ENCODE results near the gene ALAS1. TPM values are rescaled to one million over a fixed set of nuclear protein-coding genes. Genes with fewer than 3 reads are reported as not detected.

The ALAS1 gene
- total and polyA plus RNA-seq, 9 of the 15 experiments (the other 6 are each of a cell fraction or from before 2014, with no cell fraction given) = 21.4 to 49.5 (median 34.4) TPM

DNA sequence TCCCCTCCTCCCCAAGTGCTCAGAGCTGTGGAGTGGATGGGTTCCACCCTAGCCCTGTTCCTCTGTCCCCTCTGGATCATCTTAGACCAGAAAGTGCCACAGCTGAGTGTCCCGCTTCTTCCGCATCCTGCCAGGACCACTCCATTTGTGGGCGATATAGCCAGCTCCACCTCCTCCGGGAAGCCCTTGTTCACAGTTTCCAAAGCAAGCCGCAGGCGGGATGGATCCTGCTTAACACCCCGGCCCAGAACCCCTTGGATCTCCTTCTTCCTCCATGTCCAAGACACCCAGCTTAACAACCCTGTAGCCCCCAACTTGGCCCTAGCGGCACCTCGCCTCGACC, 490 bp upstream of the ALAS1 start:
- in situ Hi-C loops (cut with MboI) = no loop called here
- no peak for FAIRE-seq
- no peak for TF ChIP-seq SPI1 (IDR thresholded peaks at IDR 0.05; ENCODE audit: borderline replicate concordance, low read depth, low read length)
- TF ChIP-seq, protein P1, sequence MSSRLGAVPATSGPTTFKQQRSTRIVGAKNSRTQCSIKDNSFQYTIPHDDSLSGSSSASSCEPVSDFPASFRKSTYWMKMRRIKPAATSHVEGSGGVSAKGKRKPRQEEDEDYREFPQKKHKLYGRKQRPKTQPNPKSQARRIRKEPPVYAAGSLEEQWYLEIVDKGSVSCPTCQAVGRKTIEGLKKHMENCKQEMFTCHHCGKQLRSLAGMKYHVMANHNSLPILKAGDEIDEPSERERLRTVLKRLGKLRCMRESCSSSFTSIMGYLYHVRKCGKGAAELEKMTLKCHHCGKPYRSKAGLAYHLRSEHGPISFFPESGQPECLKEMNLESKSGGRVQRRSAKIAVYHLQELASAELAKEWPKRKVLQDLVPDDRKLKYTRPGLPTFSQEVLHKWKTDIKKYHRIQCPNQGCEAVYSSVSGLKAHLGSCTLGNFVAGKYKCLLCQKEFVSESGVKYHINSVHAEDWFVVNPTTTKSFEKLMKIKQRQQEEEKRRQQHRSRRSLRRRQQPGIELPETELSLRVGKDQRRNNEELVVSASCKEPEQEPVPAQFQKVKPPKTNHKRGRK (tag; IDR thresholded peaks at IDR 0.05) = no peak
- TF ChIP-seq, protein P2, sequence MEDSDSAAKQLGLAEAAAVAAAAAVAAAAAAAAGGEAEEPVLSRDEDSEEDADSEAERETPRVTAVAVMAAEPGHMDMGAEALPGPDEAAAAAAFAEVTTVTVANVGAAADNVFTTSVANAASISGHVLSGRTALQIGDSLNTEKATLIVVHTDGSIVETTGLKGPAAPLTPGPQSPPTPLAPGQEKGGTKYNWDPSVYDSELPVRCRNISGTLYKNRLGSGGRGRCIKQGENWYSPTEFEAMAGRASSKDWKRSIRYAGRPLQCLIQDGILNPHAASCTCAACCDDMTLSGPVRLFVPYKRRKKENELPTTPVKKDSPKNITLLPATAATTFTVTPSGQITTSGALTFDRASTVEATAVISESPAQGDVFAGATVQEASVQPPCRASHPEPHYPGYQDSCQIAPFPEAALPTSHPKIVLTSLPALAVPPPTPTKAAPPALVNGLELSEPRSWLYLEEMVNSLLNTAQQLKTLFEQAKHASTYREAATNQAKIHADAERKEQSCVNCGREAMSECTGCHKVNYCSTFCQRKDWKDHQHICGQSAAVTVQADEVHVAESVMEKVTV (CRISPR knock-in tag; IDR thresholded peaks at IDR 0.05) = no peak
- TF ChIP-seq SMARCB1 (IDR thresholded peaks at IDR 0.05; ENCODE audit: insufficient read length, low read depth) = no peak
- TF ChIP-seq KLF13 (tag; IDR thresholded peaks at IDR 0.05; ENCODE audit: borderline replicate concordance, low read depth) = no peak
- TF ChIP-seq MAZ (CRISPR knock-in tag; conservative IDR thresholded peaks at IDR 0.05 in 1 of 2, IDR thresholded peaks at IDR 0.05 in 1 of 2) = no peak
- TF ChIP-seq PURB (CRISPR knock-in tag; IDR thresholded peaks at IDR 0.05; ENCODE audit: low read depth) = no peak
- no peak for TF ChIP-seq TCF7L2 (IDR thresholded peaks at IDR 0.05; ENCODE audit: low read depth, low read length)
- TF ChIP-seq, protein P3, sequence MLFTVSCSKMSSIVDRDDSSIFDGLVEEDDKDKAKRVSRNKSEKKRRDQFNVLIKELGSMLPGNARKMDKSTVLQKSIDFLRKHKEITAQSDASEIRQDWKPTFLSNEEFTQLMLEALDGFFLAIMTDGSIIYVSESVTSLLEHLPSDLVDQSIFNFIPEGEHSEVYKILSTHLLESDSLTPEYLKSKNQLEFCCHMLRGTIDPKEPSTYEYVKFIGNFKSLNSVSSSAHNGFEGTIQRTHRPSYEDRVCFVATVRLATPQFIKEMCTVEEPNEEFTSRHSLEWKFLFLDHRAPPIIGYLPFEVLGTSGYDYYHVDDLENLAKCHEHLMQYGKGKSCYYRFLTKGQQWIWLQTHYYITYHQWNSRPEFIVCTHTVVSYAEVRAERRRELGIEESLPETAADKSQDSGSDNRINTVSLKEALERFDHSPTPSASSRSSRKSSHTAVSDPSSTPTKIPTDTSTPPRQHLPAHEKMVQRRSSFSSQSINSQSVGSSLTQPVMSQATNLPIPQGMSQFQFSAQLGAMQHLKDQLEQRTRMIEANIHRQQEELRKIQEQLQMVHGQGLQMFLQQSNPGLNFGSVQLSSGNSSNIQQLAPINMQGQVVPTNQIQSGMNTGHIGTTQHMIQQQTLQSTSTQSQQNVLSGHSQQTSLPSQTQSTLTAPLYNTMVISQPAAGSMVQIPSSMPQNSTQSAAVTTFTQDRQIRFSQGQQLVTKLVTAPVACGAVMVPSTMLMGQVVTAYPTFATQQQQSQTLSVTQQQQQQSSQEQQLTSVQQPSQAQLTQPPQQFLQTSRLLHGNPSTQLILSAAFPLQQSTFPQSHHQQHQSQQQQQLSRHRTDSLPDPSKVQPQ (CRISPR knock-in tag; IDR thresholded peaks at IDR 0.05; ENCODE audit: borderline replicate concordance) = no peak
- no peak for TF ChIP-seq HSF4 (CRISPR knock-in tag; IDR thresholded peaks at IDR 0.05; ENCODE audit: borderline replicate concordance)
- TF ChIP-seq, protein P4, sequence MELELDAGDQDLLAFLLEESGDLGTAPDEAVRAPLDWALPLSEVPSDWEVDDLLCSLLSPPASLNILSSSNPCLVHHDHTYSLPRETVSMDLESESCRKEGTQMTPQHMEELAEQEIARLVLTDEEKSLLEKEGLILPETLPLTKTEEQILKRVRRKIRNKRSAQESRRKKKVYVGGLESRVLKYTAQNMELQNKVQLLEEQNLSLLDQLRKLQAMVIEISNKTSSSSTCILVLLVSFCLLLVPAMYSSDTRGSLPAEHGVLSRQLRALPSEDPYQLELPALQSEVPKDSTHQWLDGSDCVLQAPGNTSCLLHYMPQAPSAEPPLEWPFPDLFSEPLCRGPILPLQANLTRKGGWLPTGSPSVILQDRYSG (tag; conservative IDR thresholded peaks at IDR 0.05; ENCODE audit: low read depth) = no peak
- no peak for TF ChIP-seq FOXA1 (IDR thresholded peaks at IDR 0.05; ENCODE audit: borderline replicate concordance)
- TF ChIP-seq DPF2 (IDR thresholded peaks at IDR 0.05) = no peak
- no peak for TF ChIP-seq KAT7 (CRISPR knock-in tag; IDR thresholded peaks at IDR 0.05; ENCODE audit: borderline replicate concordance)
- TF ChIP-seq STAT5B (CRISPR knock-in tag; IDR thresholded peaks at IDR 0.05) = no peak
- TF ChIP-seq E2F3 (CRISPR knock-in tag; IDR thresholded peaks at IDR 0.05) = 0 out of 2 replicates have a peak, but pooled peaks have one; percentile 53
- no peak for TF ChIP-seq NR1H2 (CRISPR knock-in tag; IDR thresholded peaks at IDR 0.05)

More for the DNA sequence above, 490 bp upstream of the ALAS1 start:
- H3K9ac ChIP-seq (ENCODE audit: insufficient read depth in 1 of 2, low read depth in 2 of 2, low read length in 2 of 2) = peak overlapping the region; percentile 80 to 96
- no peaks in the 10 kb centered on the region for H3K9me3 ChIP-seq (replicated peaks; ENCODE audit: control insufficient read depth, insufficient read depth, low read depth, low read length)
- ChIA-PET CTCF (ENCODE audit: low intra/inter-chr PET ratio) (no interaction called here), POLR2A (interaction anchor here (0.6 to 1.0 kb wide), 5 partner anchors 9 to 962 kb away, joined by 3 to 4 read pairs (median 3); no protein-coding TSS in a partner anchor)
- no peaks in the 10 kb centered on the region for H3K27me3 ChIP-seq (ENCODE audit: control insufficient read depth in 2 of 2, insufficient read depth in 2 of 2, low read length in 2 of 2)
- 40% methylated on average over 9 of the region's 10 CpGs for WGBS (ENCODE audit: insufficient coverage, low coverage, missing lambda C conversion rate)
- H3K27ac ChIP-seq (ENCODE audit: extremely low read depth, low read depth, low read length) = peak overlapping the region; percentile 57
- peaks cover 16% of the 10 kb centered on the region for H3K79me2 ChIP-seq (ENCODE audit: control insufficient read depth, insufficient read depth, low read length)
- H3K4me2 ChIP-seq (ENCODE audit: insufficient read depth, low read length) = peak overlapping the region; percentile 78
- peak; percentile 9 for ATAC-seq
- peaks cover 22 to 31% of the 10 kb centered on the region in 2 experiments; a peak in 4 of 5 replicates for H3K4me1 ChIP-seq (replicated peaks in 1 of 2; ENCODE audit: control insufficient read depth in 2 of 2, insufficient read depth in 2 of 2, low read length in 2 of 2)
- intact Hi-C loops (cut with micrococcal nuclease) = no loop called here
- peak overlapping the region; percentile 92 for H2AFZ ChIP-seq (ENCODE audit: low read depth, low read length)
- BruUV-seq (replicated peaks) = TSS peak; percentile 74
- H3K4me3 ChIP-seq = peak overlapping the region; percentile 77
- H3K36me3 ChIP-seq (ENCODE audit: control insufficient read depth, insufficient read depth, low read length) = peaks cover 33% of the 10 kb centered on the region; the same call in 2 of the 3 replicates
- H3K9me1 ChIP-seq (ENCODE audit: control insufficient read depth, insufficient read depth, low read length) = no peaks in the 10 kb centered on the region
- H4K20me1 ChIP-seq (replicated peaks; ENCODE audit: control insufficient read depth, insufficient read depth, low read length) = no peaks in the 10 kb centered on the region
- no peak for DNase-seq (ENCODE audit: extremely low read depth in 1 of 4, low spot score in 3 of 4)

Data from K562 (cell line).